ENCODE measurements around the gene TCHH. TPM values are rescaled to one million over a fixed set of nuclear protein-coding genes. Genes with fewer than 3 reads are reported as not detected.
"Not testable (repeated sequence)": the region's sequence is repeated elsewhere in the genome, so short reads cannot be mapped to it uniquely, and the experiment has no call there.

TCHH gene
- total RNA-seq, 1 experiment from 2014 or later: 0.12 TPM

GRCh38 chr1:152148981-152149380 is 33.7 kb upstream of the TCHH start:
- BruUV-seq (replicated peaks): no TSS peak
- Mint-ChIP-seq H3K9me3 (ENCODE audit: unreplicated experiment) (peaks cover 28% of the 10 kb centered on the region), H3K36me3 (ENCODE audit: insufficient read depth, unreplicated experiment) (no peaks in the 10 kb centered on the region), H3K27ac (ENCODE audit: low read depth, unreplicated experiment) (no peak overlapping the region), H3K4me1 (ENCODE audit: insufficient read depth, unreplicated experiment) (no peaks in the 10 kb centered on the region), H3K4me3 (ENCODE audit: unreplicated experiment) (no peak overlapping the region), H3K27me3 (ENCODE audit: insufficient read depth, unreplicated experiment) (no peaks in the 10 kb centered on the region)
- intact Hi-C loops (cut with micrococcal nuclease): no loop called here
- ChIA-PET POLR2A (interaction anchor here (0.5 to 8.2 kb wide), 9 partner anchors 15 to 309 kb away, joined by 3 to 171 read pairs (median 5); partner anchors contain the start of gene RPTN), CTCF (interaction anchor here (0.7 to 9.7 kb wide), 10 partner anchors 8 to 311 kb away, joined by 3 to 227 read pairs (median 4); no protein-coding TSS in a partner anchor)
- no peak for TF ChIP-seq CTCF (IDR thresholded peaks at IDR 0.05; ENCODE audit: unreplicated experiment)
- no peak for DNase-seq (ENCODE audit: unreplicated experiment)

GRCh38 chr1:152148051-152148450 is 32.8 kb upstream of the TCHH start:
- CTCF ChIA-PET: interaction anchor here (0.6 to 9.7 kb wide), 8 partner anchors 10 to 312 kb away, joined by 3 to 227 read pairs (median 4); no protein-coding TSS in a partner anchor
- Mint-ChIP-seq H3K27me3 (ENCODE audit: insufficient read depth, unreplicated experiment) (no peaks in the 10 kb centered on the region), H3K9me3 (ENCODE audit: unreplicated experiment) (peaks cover 28% of the 10 kb centered on the region), H3K4me3 (ENCODE audit: unreplicated experiment) (no peak overlapping the region), H3K27ac (ENCODE audit: low read depth, unreplicated experiment) (no peak overlapping the region), H3K36me3 (ENCODE audit: insufficient read depth, unreplicated experiment) (no peaks in the 10 kb centered on the region), H3K4me1 (ENCODE audit: insufficient read depth, unreplicated experiment) (peaks cover 7% of the 10 kb centered on the region)
- BruUV-seq (replicated peaks): no TSS peak
- POLR2A ChIA-PET: interaction anchor here (0.5 to 8.2 kb wide), 10 partner anchors 16 to 310 kb away, joined by 3 to 171 read pairs (median 4); partner anchors contain the start of gene RPTN
- peak; percentile 26 for DNase-seq (ENCODE audit: unreplicated experiment)
- intact Hi-C loops (cut with micrococcal nuclease): no loop called here
- no peak for TF ChIP-seq CTCF (IDR thresholded peaks at IDR 0.05; ENCODE audit: unreplicated experiment)

GRCh38 chr1:152145769-152146168 is 30.5 kb upstream of the TCHH start:
- H3K4me1 Mint-ChIP-seq (ENCODE audit: insufficient read depth, unreplicated experiment): peaks cover 8% of the 10 kb centered on the region
- no peak for TF ChIP-seq CTCF (IDR thresholded peaks at IDR 0.05; ENCODE audit: unreplicated experiment)
- ChIA-PET POLR2A (interaction anchor here (0.5 to 8.2 kb wide), 5 partner anchors 18 to 76 kb away, joined by 3 to 171 read pairs (median 4); partner anchors contain the start of gene RPTN), CTCF (interaction anchor here (0.6 to 9.7 kb wide), 4 partner anchors 38 to 1046 kb away, joined by 3 to 227 read pairs (median 6); no protein-coding TSS in a partner anchor)
- H3K36me3 Mint-ChIP-seq (ENCODE audit: insufficient read depth, unreplicated experiment): no peaks in the 10 kb centered on the region
- no TSS peak for BruUV-seq (replicated peaks)
- H3K27ac Mint-ChIP-seq (ENCODE audit: low read depth, unreplicated experiment): no peak overlapping the region
- H3K4me3 Mint-ChIP-seq (ENCODE audit: unreplicated experiment): no peak overlapping the region
- no peaks in the 10 kb centered on the region for H3K27me3 Mint-ChIP-seq (ENCODE audit: insufficient read depth, unreplicated experiment)
- peaks cover 28% of the 10 kb centered on the region for H3K9me3 Mint-ChIP-seq (ENCODE audit: unreplicated experiment)
- DNase-seq (ENCODE audit: unreplicated experiment): no peak
- intact Hi-C loops (cut with micrococcal nuclease): no loop called here

- peaks cover 28% of the 10 kb centered on the region for H3K9me3 Mint-ChIP-seq (ENCODE audit: unreplicated experiment)
- intact Hi-C loops (cut with micrococcal nuclease): loop anchor here (5.0 kb wide), 2 partner anchors 212 to 298 kb away; no protein-coding TSS in a partner anchor
- not testable (repeated sequence) for H3K4me1 Mint-ChIP-seq (ENCODE audit: insufficient read depth, unreplicated experiment); H3K4me3 Mint-ChIP-seq (ENCODE audit: unreplicated experiment); BruUV-seq (replicated peaks); H3K27ac Mint-ChIP-seq (ENCODE audit: low read depth, unreplicated experiment); DNase-seq (ENCODE audit: unreplicated experiment); H3K36me3 Mint-ChIP-seq (ENCODE audit: insufficient read depth, unreplicated experiment); H3K27me3 Mint-ChIP-seq (ENCODE audit: insufficient read depth, unreplicated experiment)
- ChIA-PET CTCF (interaction anchor here (2.0 to 9.7 kb wide), 2 partner anchors 40 to 314 kb away, joined by 10 to 227 read pairs; no protein-coding TSS in a partner anchor), POLR2A (interaction anchor here (8.2 kb wide), 1 partner anchor 19 kb away, joined by 171 read pairs; the partner anchor contains the start of gene RPTN)
Observed at GRCh38 chr1:152144674-152145183, 29.5 kb upstream of the TCHH start.
